HEK293 (cell line): Measurements from ENCODE around the gene FAM20B.

Source experiments
- IKZF3 ChIP-seq: fragments of 450-650 bp; IDR thresholded peaks from 2 replicates; pipeline ENCODE4 v1.5.0; 2018; ENCODE audit warnings: missing biosample characterization, mild to moderate bottlenecking, missing genetic modification characterization, moderate library complexity
- SETDB1 ChIP-seq: IDR thresholded peaks from one replicate; pipeline ENCODE4 v1.6.1; 2017; ENCODE audit warnings: mild to moderate bottlenecking, low read length, moderate library complexity, mixed read lengths; ENCODE audit not compliant: insufficient read length
- ZBTB20 ChIP-seq: fragments of 450-650 bp; formaldehyde crosslinking; IDR thresholded peaks from 2 replicates; pipeline ENCODE4 v1.5.1; 2016; ENCODE audit warnings: missing biosample characterization, missing genetic modification characterization
- ZBTB7A ChIP-seq: fragments of 450-650 bp; formaldehyde crosslinking; IDR thresholded peaks from 2 replicates; pipeline ENCODE4 v1.5.1; 2016; ENCODE audit warnings: low read depth, missing biosample characterization, missing genetic modification characterization
- ZBTB8A ChIP-seq: fragments of 450-650 bp; formaldehyde crosslinking; IDR thresholded peaks from 2 replicates; pipeline ENCODE4 v1.5.1; 2016; ENCODE audit warnings: missing biosample characterization, missing genetic modification characterization
- ZIC2 ChIP-seq: fragments of 450-650 bp; formaldehyde crosslinking; IDR thresholded peaks from 2 replicates; pipeline ENCODE4 v1.5.1; 2016; ENCODE audit warnings: missing biosample characterization, missing genetic modification characterization
- ZNF239 ChIP-seq: fragments of 450-650 bp; formaldehyde crosslinking; IDR thresholded peaks from 2 replicates; pipeline ENCODE4 v1.5.1; 2016; ENCODE audit warnings: missing biosample characterization, missing genetic modification characterization
- ZNF311 ChIP-seq: fragments of 450-650 bp; formaldehyde crosslinking; IDR thresholded peaks from 2 replicates; pipeline ENCODE4 v1.5.1; 2017; ENCODE audit warnings: missing biosample characterization, missing genetic modification characterization, borderline replicate concordance
- ZNF544 ChIP-seq: fragments of 450-650 bp; formaldehyde crosslinking; IDR thresholded peaks from 2 replicates; pipeline ENCODE4 v1.5.0; 2017; ENCODE audit warnings: missing biosample characterization, missing genetic modification characterization
- ZNF660 ChIP-seq: fragments of 450-650 bp; IDR thresholded peaks from 2 replicates; pipeline ENCODE4 v1.5.1; 2018; ENCODE audit warnings: missing biosample characterization, mild to moderate bottlenecking, missing genetic modification characterization
- ZNF701 ChIP-seq: fragments of 450-650 bp; formaldehyde crosslinking; IDR thresholded peaks from 2 replicates; pipeline ENCODE4 v1.5.1; 2016; ENCODE audit warnings: missing biosample characterization, missing genetic modification characterization
- ZNF785 ChIP-seq: fragments of 450-650 bp; formaldehyde crosslinking; IDR thresholded peaks from 2 replicates; pipeline ENCODE4 v1.5.1; 2016; ENCODE audit warnings: missing biosample characterization, missing genetic modification characterization
- ZNF830 ChIP-seq: fragments of 450-650 bp; IDR thresholded peaks from 2 replicates; pipeline ENCODE4 v1.5.0; 2018; ENCODE audit warnings: missing biosample characterization, missing genetic modification characterization, low read depth, mild to moderate bottlenecking, moderate library complexity
- TF ChIP-seq, protein P1 (sequence below): fragments of 450-650 bp; formaldehyde crosslinking; IDR thresholded peaks from 2 replicates; pipeline ENCODE4 v1.5.1; 2016; ENCODE audit warnings: missing biosample characterization, missing genetic modification characterization
- TF ChIP-seq, protein P2 (sequence below): fragments of 450-650 bp; formaldehyde crosslinking; conservative IDR thresholded peaks from 2 replicates; pipeline ENCODE4 v1.5.1; 2016; ENCODE audit warnings: low read depth, missing biosample characterization, missing genetic modification characterization
- TF ChIP-seq, protein P3 (sequence below): fragments of 450-650 bp; formaldehyde crosslinking; IDR thresholded peaks from 2 replicates; pipeline ENCODE4 v1.5.1; 2016; ENCODE audit warnings: missing biosample characterization, missing genetic modification characterization
- TF ChIP-seq, protein P4 (sequence below): fragments of 450-650 bp; formaldehyde crosslinking; IDR thresholded peaks from 2 replicates; pipeline ENCODE4 v1.5.1; 2016; ENCODE audit warnings: missing biosample characterization, missing genetic modification characterization
- TF ChIP-seq, protein P5 (sequence below): fragments of 450-650 bp; formaldehyde crosslinking; IDR thresholded peaks from 2 replicates; pipeline ENCODE4 v1.5.1; 2016; ENCODE audit warnings: missing biosample characterization, missing genetic modification characterization
- TF ChIP-seq, protein P6 (sequence below): fragments of 450-650 bp; formaldehyde crosslinking; IDR thresholded peaks from 2 replicates; pipeline ENCODE4 v1.5.1; 2016; ENCODE audit warnings: missing biosample characterization, missing genetic modification characterization
- TF ChIP-seq, protein P7 (sequence below): fragments of 450-650 bp; formaldehyde crosslinking; IDR thresholded peaks from 2 replicates; pipeline ENCODE4 v1.5.1; 2016; ENCODE audit warnings: missing biosample characterization, missing genetic modification characterization

The FAM20B gene

DNA sequence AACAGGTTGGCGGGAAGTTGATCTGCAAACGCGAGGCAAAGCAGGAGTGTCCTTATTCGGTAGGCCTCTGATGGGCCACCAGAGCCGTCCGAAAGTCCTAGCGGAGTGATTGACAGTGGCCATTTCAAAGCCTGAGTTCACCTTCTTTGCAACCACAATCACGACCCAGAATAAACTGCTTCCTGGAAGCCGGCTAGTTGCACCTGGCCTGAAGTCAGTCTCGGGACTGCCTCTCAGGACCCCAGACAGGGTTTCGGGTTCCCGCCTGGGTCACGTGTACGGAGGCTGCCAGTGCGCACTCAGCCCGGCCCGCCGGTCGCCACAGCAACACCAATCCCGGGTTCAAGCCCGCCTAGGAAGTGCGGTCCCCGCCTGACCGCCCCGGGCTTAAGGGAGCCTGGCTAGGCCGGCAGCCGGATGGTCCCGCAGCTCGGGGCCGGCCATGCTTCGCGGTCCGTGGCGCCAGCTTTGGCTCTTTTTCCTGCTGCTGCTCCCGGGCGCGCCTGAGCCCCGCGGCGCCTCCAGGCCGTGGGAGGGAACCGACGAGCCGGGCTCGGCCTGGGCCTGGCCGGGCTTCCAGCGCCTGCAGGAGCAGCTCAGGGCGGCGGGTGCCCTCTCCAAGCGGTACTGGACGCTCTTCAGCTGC lies 56.1 kb downstream of the FAM20B start, which contains the start of gene TOR3A (continued):
- TF ChIP-seq SETDB1 (no peak), ZNF785 (tag by site-specific recombination) (no peak), ZNF701 (tag by site-specific recombination) (no peak), ZNF311 (tag by site-specific recombination) (no peak), ZNF239 (tag by site-specific recombination) (no peak), ZNF544 (no peak), ZNF660 (tag by site-specific recombination) (peak; percentile 39; the same call in 1 of the 2 replicates), ZBTB7A (0 out of 2 replicates have a peak, but pooled peaks have one; percentile 67), ZBTB20 (tag by site-specific recombination) (peak; percentile 96), ZBTB8A (peak; percentile 85), IKZF3 (tag by site-specific recombination) (peak; percentile 27; the same call in 1 of the 2 replicates), ZIC2 (tag by site-specific recombination) (0 out of 2 replicates have a peak, but pooled peaks have one; percentile 2), ZNF830 (tag by site-specific recombination) (no peak)
- TF ChIP-seq, protein P1, sequence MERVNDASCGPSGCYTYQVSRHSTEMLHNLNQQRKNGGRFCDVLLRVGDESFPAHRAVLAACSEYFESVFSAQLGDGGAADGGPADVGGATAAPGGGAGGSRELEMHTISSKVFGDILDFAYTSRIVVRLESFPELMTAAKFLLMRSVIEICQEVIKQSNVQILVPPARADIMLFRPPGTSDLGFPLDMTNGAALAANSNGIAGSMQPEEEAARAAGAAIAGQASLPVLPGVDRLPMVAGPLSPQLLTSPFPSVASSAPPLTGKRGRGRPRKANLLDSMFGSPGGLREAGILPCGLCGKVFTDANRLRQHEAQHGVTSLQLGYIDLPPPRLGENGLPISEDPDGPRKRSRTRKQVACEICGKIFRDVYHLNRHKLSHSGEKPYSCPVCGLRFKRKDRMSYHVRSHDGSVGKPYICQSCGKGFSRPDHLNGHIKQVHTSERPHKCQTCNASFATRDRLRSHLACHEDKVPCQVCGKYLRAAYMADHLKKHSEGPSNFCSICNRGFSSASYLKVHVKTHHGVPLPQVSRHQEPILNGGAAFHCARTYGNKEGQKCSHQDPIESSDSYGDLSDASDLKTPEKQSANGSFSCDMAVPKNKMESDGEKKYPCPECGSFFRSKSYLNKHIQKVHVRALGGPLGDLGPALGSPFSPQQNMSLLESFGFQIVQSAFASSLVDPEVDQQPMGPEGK (tag by site-specific recombination), result peak; percentile 54
- TF ChIP-seq, protein P2, sequence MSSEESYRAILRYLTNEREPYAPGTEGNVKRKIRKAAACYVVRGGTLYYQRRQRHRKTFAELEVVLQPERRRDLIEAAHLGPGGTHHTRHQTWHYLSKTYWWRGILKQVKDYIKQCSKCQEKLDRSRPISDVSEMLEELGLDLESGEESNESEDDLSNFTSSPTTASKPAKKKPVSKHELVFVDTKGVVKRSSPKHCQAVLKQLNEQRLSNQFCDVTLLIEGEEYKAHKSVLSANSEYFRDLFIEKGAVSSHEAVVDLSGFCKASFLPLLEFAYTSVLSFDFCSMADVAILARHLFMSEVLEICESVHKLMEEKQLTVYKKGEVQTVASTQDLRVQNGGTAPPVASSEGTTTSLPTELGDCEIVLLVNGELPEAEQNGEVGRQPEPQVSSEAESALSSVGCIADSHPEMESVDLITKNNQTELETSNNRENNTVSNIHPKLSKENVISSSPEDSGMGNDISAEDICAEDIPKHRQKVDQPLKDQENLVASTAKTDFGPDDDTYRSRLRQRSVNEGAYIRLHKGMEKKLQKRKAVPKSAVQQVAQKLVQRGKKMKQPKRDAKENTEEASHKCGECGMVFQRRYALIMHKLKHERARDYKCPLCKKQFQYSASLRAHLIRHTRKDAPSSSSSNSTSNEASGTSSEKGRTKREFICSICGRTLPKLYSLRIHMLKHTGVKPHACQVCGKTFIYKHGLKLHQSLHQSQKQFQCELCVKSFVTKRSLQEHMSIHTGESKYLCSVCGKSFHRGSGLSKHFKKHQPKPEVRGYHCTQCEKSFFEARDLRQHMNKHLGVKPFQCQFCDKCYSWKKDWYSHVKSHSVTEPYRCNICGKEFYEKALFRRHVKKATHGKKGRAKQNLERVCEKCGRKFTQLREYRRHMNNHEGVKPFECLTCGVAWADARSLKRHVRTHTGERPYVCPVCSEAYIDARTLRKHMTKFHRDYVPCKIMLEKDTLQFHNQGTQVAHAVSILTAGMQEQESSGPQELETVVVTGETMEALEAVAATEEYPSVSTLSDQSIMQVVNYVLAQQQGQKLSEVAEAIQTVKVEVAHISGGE (tag by site-specific recombination), result peak; percentile 91
- TF ChIP-seq, protein P3, sequence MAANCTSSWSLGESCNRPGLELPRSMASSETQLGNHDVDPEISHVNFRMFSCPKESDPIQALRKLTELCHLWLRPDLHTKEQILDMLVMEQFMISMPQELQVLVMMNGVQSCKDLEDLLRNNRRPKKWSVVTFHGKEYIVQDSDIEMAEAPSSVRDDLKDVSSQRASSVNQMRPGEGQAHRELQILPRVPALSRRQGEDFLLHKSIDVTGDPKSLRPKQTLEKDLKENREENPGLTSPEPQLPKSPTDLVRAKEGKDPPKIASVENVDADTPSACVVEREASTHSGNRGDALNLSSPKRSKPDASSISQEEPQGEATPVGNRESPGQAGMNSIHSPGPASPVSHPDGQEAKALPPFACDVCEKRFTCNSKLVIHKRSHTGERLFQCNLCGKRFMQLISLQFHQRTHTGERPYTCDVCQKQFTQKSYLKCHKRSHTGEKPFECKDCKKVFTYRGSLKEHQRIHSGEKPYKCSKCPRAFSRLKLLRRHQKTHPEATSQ, result 0 out of 2 replicates have a peak, but pooled peaks have one; percentile 60
- TF ChIP-seq, protein P4, sequence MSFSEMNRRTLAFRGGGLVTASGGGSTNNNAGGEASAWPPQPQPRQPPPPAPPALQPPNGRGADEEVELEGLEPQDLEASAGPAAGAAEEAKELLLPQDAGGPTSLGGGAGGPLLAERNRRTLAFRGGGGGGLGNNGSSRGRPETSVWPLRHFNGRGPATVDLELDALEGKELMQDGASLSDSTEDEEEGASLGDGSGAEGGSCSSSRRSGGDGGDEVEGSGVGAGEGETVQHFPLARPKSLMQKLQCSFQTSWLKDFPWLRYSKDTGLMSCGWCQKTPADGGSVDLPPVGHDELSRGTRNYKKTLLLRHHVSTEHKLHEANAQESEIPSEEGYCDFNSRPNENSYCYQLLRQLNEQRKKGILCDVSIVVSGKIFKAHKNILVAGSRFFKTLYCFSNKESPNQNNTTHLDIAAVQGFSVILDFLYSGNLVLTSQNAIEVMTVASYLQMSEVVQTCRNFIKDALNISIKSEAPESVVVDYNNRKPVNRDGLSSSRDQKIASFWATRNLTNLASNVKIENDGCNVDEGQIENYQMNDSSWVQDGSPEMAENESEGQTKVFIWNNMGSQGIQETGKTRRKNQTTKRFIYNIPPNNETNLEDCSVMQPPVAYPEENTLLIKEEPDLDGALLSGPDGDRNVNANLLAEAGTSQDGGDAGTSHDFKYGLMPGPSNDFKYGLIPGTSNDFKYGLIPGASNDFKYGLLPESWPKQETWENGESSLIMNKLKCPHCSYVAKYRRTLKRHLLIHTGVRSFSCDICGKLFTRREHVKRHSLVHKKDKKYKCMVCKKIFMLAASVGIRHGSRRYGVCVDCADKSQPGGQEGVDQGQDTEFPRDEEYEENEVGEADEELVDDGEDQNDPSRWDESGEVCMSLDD (tag by site-specific recombination), result peak; percentile 45; the same call in 1 of the 2 replicates
- TF ChIP-seq, protein P5, sequence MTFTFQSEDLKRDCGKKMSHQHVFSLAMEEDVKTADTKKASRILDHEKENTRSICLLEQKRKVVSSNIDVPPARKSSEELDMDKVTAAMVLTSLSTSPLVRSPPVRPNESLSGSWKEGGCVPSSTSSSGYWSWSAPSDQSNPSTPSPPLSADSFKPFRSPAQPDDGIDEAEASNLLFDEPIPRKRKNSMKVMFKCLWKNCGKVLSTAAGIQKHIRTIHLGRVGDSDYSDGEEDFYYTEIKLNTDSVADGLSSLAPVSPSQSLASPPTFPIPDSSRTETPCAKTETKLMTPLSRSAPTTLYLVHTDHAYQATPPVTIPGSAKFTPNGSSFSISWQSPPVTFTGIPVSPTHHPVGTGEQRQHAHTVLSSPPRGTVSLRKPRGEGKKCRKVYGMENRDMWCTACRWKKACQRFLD (tag by site-specific recombination), result no peak
- TF ChIP-seq, protein P6, sequence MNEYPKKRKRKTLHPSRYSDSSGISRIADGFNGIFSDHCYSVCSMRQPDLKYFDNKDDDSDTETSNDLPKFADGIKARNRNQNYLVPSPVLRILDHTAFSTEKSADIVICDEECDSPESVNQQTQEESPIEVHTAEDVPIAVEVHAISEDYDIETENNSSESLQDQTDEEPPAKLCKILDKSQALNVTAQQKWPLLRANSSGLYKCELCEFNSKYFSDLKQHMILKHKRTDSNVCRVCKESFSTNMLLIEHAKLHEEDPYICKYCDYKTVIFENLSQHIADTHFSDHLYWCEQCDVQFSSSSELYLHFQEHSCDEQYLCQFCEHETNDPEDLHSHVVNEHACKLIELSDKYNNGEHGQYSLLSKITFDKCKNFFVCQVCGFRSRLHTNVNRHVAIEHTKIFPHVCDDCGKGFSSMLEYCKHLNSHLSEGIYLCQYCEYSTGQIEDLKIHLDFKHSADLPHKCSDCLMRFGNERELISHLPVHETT (tag by site-specific recombination), result peak; percentile 65; the same call in 1 of the 2 replicates
- TF ChIP-seq, protein P7, sequence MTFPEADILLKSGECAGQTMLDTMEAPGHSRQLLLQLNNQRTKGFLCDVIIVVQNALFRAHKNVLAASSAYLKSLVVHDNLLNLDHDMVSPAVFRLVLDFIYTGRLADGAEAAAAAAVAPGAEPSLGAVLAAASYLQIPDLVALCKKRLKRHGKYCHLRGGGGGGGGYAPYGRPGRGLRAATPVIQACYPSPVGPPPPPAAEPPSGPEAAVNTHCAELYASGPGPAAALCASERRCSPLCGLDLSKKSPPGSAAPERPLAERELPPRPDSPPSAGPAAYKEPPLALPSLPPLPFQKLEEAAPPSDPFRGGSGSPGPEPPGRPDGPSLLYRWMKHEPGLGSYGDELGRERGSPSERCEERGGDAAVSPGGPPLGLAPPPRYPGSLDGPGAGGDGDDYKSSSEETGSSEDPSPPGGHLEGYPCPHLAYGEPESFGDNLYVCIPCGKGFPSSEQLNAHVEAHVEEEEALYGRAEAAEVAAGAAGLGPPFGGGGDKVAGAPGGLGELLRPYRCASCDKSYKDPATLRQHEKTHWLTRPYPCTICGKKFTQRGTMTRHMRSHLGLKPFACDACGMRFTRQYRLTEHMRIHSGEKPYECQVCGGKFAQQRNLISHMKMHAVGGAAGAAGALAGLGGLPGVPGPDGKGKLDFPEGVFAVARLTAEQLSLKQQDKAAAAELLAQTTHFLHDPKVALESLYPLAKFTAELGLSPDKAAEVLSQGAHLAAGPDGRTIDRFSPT (tag by site-specific recombination), result peak; percentile 24; the same call in 1 of the 2 replicates
